Osteocyte (in vitro differentiated cells): ENCODE results near the gene EXOSC2. TPM values are rescaled to one million over a fixed set of nuclear protein-coding genes. Genes with fewer than 3 reads are reported as not detected.
A peak's percentile ranks its signal among the peaks of the same experiment; 100 is the strongest.

Source experiments
- DNase-seq: peaks from one replicate; pipeline ENCODE4 v3.0.0; 2021; ENCODE audit warnings: mixed read lengths; ENCODE audit not compliant: unreplicated experiment; ENCODE audit errors: extremely low spot score
- H3K27ac Mint-ChIP-seq: one replicate; pipeline ENCODE4 v1.8.0; 2021; ENCODE audit warnings: mild to moderate bottlenecking, mixed read lengths; ENCODE audit not compliant: unreplicated experiment
- H3K27me3 Mint-ChIP-seq: one replicate; pipeline ENCODE4 v1.8.0; 2021; ENCODE audit warnings: mixed read lengths; ENCODE audit not compliant: unreplicated experiment
- H3K36me3 Mint-ChIP-seq: one replicate; pipeline ENCODE4 v1.8.0; 2021; ENCODE audit warnings: mixed read lengths; ENCODE audit not compliant: unreplicated experiment
- H3K4me1 Mint-ChIP-seq: one replicate; pipeline ENCODE4 v1.8.0; 2021; ENCODE audit warnings: mixed read lengths; ENCODE audit not compliant: unreplicated experiment
- H3K4me3 Mint-ChIP-seq: one replicate; pipeline ENCODE4 v1.8.0; 2021; ENCODE audit warnings: mild to moderate bottlenecking, moderate library complexity, mixed read lengths; ENCODE audit not compliant: unreplicated experiment
- H3K9me3 Mint-ChIP-seq: one replicate; pipeline ENCODE4 v1.8.0; 2021; ENCODE audit warnings: mixed read lengths; ENCODE audit not compliant: unreplicated experiment
- total RNA-seq: library from RNA; stranded (reverse); gene quantifications from 2 replicates; pipeline ENCODE4 v1.2.1, GENCODE V29; 2021
- TF ChIP-seq, protein P1 (sequence below): fragments of 200-600 bp; sonication (generic); IDR thresholded peaks from 2 replicates; pipeline ENCODE4 v1.5.0; 2021; ENCODE audit warnings: antibody characterized with exemption, mild to moderate bottlenecking, moderate library complexity

The EXOSC2 gene
- total RNA-seq, 1 donor from 2014 or later, result 26.1 TPM

DNA sequence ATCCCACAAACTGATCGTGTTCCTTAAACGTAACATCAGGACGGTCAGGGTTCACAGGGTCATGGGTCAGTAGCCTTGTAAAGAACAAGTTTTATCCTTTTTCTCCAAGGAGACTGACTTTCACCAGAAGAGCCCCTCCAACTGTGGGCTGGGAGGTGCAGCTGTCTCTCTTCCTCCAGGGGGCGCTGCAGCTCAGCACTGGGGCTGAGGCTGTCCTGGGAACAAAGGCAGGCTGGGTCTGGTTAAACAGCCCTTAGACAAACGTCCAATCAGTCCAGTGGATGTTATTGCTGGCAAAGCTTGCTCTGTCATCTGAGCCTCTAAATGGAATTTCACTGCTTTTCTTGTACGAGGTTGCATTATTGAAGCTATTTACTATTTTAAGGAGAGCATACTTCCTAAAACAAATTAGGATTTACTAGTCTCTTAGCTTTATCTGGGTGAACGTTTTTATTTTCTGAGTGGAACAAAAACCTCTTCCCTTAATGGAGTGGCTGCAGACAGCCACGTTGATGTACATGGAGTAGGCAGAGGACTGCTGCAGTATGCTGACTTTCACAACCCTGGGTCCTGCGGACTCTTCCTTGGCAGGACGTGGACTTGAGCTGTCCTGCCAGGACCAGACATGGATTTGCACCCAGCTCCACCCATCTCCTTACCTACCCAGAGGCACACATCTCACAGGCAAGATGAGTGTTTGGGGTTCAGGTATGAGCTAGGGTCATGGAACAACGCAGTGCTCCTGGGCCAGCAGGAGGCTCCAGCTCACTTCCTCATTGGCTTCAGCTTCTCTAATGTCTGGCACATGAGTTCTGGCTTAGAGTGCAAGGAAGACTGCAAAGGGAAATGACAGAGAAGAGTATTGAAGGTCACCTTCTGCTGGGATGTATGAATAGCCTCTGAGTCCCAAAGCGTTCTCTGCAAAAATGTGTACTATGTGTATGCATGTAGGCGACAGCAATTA, 7.8 kb downstream of the EXOSC2 start:
- Mint-ChIP-seq H3K4me1 (peaks cover 25% of the 10 kb centered on the region), H3K27ac (peak overlapping the region; percentile 58), H3K27me3 (no peaks in the 10 kb centered on the region)

DNA sequence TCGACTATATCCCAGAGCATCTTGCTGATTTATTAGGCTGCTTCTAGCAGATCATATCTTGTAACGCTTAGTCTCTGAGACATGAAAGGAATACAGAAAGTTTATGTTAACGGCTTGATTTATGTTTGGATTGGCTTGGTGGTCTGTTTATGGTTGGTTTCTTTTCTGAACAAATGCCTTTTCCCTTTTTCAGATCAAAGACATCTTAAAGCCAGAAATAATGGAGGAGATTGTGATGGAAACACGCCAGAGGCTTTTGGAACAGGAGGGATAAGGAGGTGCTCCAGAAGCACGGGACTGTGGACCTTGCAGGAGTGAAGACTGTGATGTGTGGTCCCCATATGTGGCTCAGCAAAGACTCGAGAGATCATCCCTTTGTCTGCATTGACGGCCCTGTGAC, 9.9 kb downstream of the EXOSC2 start:
- TF ChIP-seq, protein P1, sequence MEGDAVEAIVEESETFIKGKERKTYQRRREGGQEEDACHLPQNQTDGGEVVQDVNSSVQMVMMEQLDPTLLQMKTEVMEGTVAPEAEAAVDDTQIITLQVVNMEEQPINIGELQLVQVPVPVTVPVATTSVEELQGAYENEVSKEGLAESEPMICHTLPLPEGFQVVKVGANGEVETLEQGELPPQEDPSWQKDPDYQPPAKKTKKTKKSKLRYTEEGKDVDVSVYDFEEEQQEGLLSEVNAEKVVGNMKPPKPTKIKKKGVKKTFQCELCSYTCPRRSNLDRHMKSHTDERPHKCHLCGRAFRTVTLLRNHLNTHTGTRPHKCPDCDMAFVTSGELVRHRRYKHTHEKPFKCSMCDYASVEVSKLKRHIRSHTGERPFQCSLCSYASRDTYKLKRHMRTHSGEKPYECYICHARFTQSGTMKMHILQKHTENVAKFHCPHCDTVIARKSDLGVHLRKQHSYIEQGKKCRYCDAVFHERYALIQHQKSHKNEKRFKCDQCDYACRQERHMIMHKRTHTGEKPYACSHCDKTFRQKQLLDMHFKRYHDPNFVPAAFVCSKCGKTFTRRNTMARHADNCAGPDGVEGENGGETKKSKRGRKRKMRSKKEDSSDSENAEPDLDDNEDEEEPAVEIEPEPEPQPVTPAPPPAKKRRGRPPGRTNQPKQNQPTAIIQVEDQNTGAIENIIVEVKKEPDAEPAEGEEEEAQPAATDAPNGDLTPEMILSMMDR, result no peak

More for the DNA sequence above, 7.8 kb downstream of the EXOSC2 start:
- DNase-seq, result peak; percentile 95
- TF ChIP-seq, protein P1, result peak; percentile 99
- peaks cover 47% of the 10 kb centered on the region for H3K36me3 Mint-ChIP-seq
- no peak overlapping the region for H3K4me3 Mint-ChIP-seq
- H3K9me3 Mint-ChIP-seq, result no peaks in the 10 kb centered on the region

DNA sequence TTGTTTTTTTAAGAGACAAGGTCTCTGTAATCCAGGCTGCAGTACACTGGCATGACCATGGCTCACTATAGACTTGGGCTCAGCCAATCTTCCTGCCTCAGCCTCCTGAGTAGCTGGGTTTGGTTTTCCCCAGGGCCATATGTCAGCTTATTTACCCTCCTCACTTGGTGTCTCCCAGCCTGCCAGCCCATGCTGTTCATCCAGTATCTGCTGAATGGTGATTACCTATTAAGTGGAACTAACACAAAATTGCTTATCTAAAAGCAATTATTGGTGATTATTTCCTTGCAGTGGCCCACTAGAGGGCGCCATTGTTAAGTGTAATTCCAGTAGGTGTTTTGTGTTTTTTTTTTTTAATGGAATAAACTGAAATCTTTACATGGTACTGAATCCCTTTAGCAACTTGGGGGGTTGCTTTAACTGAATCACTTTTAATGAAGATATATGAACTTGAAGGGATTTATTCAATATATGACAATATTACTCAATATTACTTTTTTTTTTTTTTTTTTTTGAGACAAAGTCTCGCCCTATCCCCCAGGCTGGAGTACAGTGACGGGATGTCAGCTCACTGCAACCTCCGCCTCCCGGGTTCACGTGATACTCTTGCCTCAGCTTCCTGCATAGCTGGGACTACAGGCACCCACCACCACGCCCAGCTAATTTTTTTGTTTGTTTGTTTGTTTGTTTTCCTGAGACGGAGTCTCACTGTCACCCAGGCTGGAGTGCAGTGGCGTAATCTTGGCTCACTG, 13.8 kb downstream of the EXOSC2 start:
- H3K9me3 Mint-ChIP-seq, result no peaks in the 10 kb centered on the region
- TF ChIP-seq, protein P1, result peak; percentile 81
- no peak overlapping the region for H3K4me3 Mint-ChIP-seq
- H3K36me3 Mint-ChIP-seq, result peaks cover 14% of the 10 kb centered on the region
- DNase-seq, result no peak
- no peak overlapping the region for H3K27ac Mint-ChIP-seq
- peaks cover 1% of the 10 kb centered on the region for H3K4me1 Mint-ChIP-seq
- H3K27me3 Mint-ChIP-seq, result no peaks in the 10 kb centered on the region

More for the DNA sequence above, 9.9 kb downstream of the EXOSC2 start:
- Mint-ChIP-seq H3K9me3 (no peaks in the 10 kb centered on the region), H3K27ac (no peak overlapping the region), H3K4me3 (no peak overlapping the region), H3K27me3 (no peaks in the 10 kb centered on the region), H3K36me3 (peaks cover 33% of the 10 kb centered on the region), H3K4me1 (peaks cover 19% of the 10 kb centered on the region)
- DNase-seq, result no peak

DNA sequence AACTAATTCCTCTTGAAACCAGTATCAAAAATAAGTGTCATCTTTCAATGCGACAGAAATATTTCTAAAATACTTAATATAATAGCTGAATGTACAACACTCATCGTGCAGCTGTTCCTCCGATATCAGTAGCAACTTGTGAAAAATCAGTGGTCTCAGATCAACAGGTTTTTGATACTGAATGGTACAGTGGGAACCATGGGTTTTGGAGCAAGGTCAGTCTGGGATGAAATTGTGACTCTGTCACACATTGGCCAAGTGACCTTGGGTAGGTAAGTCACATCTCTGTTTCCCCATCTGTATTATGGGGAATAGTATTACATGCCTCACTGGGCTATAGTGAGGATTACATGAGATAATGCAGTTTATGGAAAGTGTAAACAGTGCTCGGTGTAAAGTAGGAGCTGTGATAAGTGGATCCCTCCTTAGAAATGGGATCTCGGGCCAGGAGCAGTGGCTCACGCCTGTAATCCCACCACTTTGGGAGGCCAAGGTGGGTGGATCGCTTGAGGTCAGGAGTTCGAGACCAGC, 17.3 kb downstream of the EXOSC2 start:
- no peak overlapping the region for H3K27ac Mint-ChIP-seq
- no peaks in the 10 kb centered on the region for H3K27me3 Mint-ChIP-seq
- TF ChIP-seq, protein P1, result no peak
- peaks cover 27% of the 10 kb centered on the region for H3K4me1 Mint-ChIP-seq
- DNase-seq, result no peak
- no peaks in the 10 kb centered on the region for H3K36me3 Mint-ChIP-seq
- no peaks in the 10 kb centered on the region for H3K9me3 Mint-ChIP-seq
- no peak overlapping the region for H3K4me3 Mint-ChIP-seq
